MCF 10A (cell line): ENCODE measurements around the gene LSP1. TPM values are rescaled to one million over a fixed set of nuclear protein-coding genes. Genes with fewer than 3 reads are reported as not detected.

ENCODE experiments used
- BruUV-seq: library from RNA; stranded (reverse); fragments of 400-500 nt; replicated peaks from 2 replicates; lab custom pipeline; 2021; lab: Mats Ljungman, UMichigan
- CTCF ChIA-PET: fragments of 300-600 bp; sonication (Branson Sonifier 250); formaldehyde crosslinking; extraction: SDS; loops from one replicate; lab custom pipeline; 2021; ENCODE audit warnings: antibody characterized with exemption, inconsistent platforms; lab: Yijun Ruan, JAX
- POLR2A ChIA-PET: fragments of 300-600, 350-650 bp; sonication (Branson Sonifier 250); formaldehyde crosslinking; extraction: SDS; loops from one replicate; lab custom pipeline; 2020; ENCODE audit warnings: antibody characterized with exemption, inconsistent platforms; lab: Yijun Ruan, JAX
- DNase-seq: peaks from one replicate; pipeline ENCODE4 v3.0.0-alpha.2; 2018; ENCODE audit not compliant: unreplicated experiment
- H3K27ac Mint-ChIP-seq: one replicate; pipeline ENCODE4 v1.8.0; 2022; ENCODE audit warnings: mild to moderate bottlenecking, low read depth, mixed read lengths; ENCODE audit not compliant: unreplicated experiment
- H3K27me3 Mint-ChIP-seq: one replicate; pipeline ENCODE4 v1.8.0; 2022; ENCODE audit warnings: mixed read lengths; ENCODE audit not compliant: insufficient read depth, unreplicated experiment
- H3K36me3 Mint-ChIP-seq: one replicate; pipeline ENCODE4 v1.8.0; 2022; ENCODE audit warnings: mild to moderate bottlenecking, moderate library complexity, mixed read lengths; ENCODE audit not compliant: insufficient read depth, unreplicated experiment
- H3K4me1 Mint-ChIP-seq: one replicate; pipeline ENCODE4 v1.8.0; 2022; ENCODE audit warnings: mixed read lengths; ENCODE audit not compliant: insufficient read depth, unreplicated experiment
- H3K4me3 Mint-ChIP-seq: one replicate; pipeline ENCODE4 v1.8.0; 2022; ENCODE audit warnings: mild to moderate bottlenecking, moderate library complexity, mixed read lengths; ENCODE audit not compliant: unreplicated experiment
- H3K9me3 Mint-ChIP-seq: one replicate; pipeline ENCODE4 v1.8.0; 2022; ENCODE audit warnings: mixed read lengths; ENCODE audit not compliant: unreplicated experiment
- intact Hi-C: fragments of 100-400 bp; cut with micrococcal nuclease; formaldehyde crosslinking; loops from 2 replicates; pipeline ENCODE4 v1.14.1; 2022
- total RNA-seq: library from RNA; stranded (reverse); gene quantifications from 2 replicates; pipeline ENCODE4 v1.2.3, GENCODE V29; 2022
- TF ChIP-seq, protein P1 (sequence below): fragments of 200-600 bp; IDR thresholded peaks from one replicate; pipeline ENCODE4 v1.8.0; 2022; ENCODE audit warnings: antibody characterized with exemption, mild to moderate bottlenecking; ENCODE audit not compliant: unreplicated experiment

Gene LSP1
- total RNA-seq, 1 experiment from 2014 or later, result 3.7 TPM

DNA sequence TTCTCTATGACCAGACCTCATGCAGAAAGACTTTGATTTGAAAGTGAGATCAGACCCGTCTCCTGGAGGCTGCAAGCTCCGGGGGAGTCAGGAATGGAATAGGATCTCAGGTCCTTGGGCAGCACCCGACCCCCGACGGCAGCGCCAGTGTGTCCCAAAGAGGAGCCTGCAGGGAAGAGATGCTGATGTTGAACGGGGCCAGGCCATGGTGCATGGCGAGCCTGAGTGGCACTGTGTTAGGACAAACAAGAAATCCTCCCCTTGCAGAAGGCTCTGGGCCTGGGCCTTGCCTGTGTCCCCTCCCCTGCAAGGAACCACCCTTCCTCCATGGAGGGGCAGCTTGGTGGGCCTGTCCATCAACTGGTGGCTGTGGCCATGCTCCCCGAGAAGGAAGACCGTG is 38.2 kb upstream of the LSP1 start:
- ChIA-PET POLR2A (interaction anchor here (2.1 kb wide), 1 partner anchor 10 kb away, joined by 4 read pairs; no protein-coding TSS in a partner anchor), CTCF (no interaction called here)
- H3K4me3 Mint-ChIP-seq, result no peak overlapping the region
- H3K4me1 Mint-ChIP-seq, result no peaks in the 10 kb centered on the region
- DNase-seq, result no peak
- intact Hi-C loops, result no loop called here
- no peaks in the 10 kb centered on the region for H3K9me3 Mint-ChIP-seq
- no peaks in the 10 kb centered on the region for H3K36me3 Mint-ChIP-seq
- no peaks in the 10 kb centered on the region for H3K27me3 Mint-ChIP-seq
- TF ChIP-seq, protein P1, sequence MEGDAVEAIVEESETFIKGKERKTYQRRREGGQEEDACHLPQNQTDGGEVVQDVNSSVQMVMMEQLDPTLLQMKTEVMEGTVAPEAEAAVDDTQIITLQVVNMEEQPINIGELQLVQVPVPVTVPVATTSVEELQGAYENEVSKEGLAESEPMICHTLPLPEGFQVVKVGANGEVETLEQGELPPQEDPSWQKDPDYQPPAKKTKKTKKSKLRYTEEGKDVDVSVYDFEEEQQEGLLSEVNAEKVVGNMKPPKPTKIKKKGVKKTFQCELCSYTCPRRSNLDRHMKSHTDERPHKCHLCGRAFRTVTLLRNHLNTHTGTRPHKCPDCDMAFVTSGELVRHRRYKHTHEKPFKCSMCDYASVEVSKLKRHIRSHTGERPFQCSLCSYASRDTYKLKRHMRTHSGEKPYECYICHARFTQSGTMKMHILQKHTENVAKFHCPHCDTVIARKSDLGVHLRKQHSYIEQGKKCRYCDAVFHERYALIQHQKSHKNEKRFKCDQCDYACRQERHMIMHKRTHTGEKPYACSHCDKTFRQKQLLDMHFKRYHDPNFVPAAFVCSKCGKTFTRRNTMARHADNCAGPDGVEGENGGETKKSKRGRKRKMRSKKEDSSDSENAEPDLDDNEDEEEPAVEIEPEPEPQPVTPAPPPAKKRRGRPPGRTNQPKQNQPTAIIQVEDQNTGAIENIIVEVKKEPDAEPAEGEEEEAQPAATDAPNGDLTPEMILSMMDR, result no peak
- H3K27ac Mint-ChIP-seq, result no peak overlapping the region
- no TSS peak for BruUV-seq

DNA sequence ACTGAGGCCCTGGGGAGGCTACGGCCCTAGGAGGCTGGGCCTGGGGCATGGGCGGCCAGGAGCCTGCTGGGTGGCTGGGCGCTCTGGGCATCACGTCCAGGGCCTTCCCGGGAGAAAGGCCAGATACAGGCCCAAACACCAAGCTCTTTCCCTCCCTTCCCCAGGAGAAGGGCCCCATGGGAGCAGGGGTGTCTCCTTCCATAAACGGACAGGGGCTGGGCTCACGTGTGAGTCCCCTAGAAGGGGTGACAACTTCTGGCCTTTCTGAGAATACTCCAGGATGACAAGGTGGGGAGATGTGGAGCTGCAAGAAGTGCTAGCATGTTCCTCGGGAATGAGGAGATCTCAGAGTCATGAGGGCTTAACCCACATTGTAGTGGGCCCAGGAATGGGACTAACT is 37.6 kb upstream of the LSP1 start:
- BruUV-seq, result no TSS peak
- Mint-ChIP-seq H3K9me3 (no peaks in the 10 kb centered on the region), H3K4me1 (peaks cover 3% of the 10 kb centered on the region), H3K27me3 (no peaks in the 10 kb centered on the region), H3K4me3 (no peak overlapping the region), H3K27ac (no peak overlapping the region), H3K36me3 (no peaks in the 10 kb centered on the region)
- ChIA-PET POLR2A (interaction anchor here (2.1 kb wide), 1 partner anchor 10 kb away, joined by 4 read pairs; no protein-coding TSS in a partner anchor), CTCF (no interaction called here)
- DNase-seq, result no peak
- TF ChIP-seq, protein P1, result no peak
- intact Hi-C loops, result no loop called here

DNA sequence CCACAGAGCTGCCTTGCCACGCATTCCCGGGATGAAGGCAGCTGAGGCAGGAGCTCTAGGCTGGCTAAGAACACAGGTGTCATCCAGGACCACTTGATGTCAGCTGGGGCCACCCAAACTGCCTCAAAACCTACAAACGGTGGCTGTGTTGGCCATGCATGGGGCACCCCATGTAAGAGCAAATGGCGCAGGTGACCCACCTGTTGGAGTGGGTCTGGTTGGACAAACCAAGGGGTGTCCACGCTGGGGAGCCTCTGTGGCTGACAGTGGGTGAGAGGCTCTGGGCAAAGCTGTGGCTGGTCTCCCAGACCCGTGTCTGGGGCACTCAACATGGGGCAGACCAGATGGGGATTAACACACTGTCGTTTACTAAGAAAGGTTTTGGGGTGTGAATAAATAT is 37.1 kb upstream of the LSP1 start:
- Mint-ChIP-seq H3K4me1 (peaks cover 8% of the 10 kb centered on the region), H3K36me3 (no peaks in the 10 kb centered on the region), H3K27ac (no peak overlapping the region), H3K27me3 (no peaks in the 10 kb centered on the region), H3K4me3 (no peak overlapping the region), H3K9me3 (no peaks in the 10 kb centered on the region)
- ChIA-PET CTCF (no interaction called here), POLR2A (interaction anchor here (0.6 kb wide), 1 partner anchor 689 kb away, joined by 3 read pairs; no protein-coding TSS in a partner anchor)
- intact Hi-C loops, result no loop called here
- no TSS peak for BruUV-seq
- TF ChIP-seq, protein P1, result no peak
- DNase-seq, result no peak

DNA sequence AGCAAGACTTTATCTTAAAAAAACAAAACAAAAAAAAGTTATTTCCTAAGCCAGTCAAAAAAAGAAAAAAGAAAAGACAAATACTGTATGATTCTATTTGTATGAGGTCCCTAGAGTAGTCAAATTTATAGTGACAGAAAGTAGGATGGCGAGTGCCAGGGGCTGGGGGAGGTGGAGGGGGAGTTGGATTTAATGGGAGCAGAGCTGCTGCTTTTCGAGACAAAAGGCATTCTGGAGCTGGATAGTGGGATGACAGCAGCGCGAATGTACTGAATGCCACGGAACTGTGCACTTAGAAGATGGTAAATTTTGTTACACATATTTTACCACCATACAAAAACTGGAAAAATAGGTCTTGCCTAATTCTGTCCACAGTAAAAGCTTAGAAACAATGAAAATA is 35.9 kb upstream of the LSP1 start:
- peaks cover 12% of the 10 kb centered on the region for H3K9me3 Mint-ChIP-seq
- H3K27me3 Mint-ChIP-seq, result no peaks in the 10 kb centered on the region
- no peak overlapping the region for H3K27ac Mint-ChIP-seq
- intact Hi-C loops, result no loop called here
- TF ChIP-seq, protein P1, result no peak
- no peak overlapping the region for H3K4me3 Mint-ChIP-seq
- H3K4me1 Mint-ChIP-seq, result peaks cover 18% of the 10 kb centered on the region
- H3K36me3 Mint-ChIP-seq, result no peaks in the 10 kb centered on the region
- no TSS peak for BruUV-seq
- DNase-seq, result no peak
- CTCF ChIA-PET, result interaction anchor here (1.5 kb wide), 1 partner anchor 16 kb away, joined by 4 read pairs; no protein-coding TSS in a partner anchor
- POLR2A ChIA-PET, result interaction anchor here (0.9 to 1.5 kb wide), 3 partner anchors 9 to 45 kb away, joined by 3 to 5 read pairs (median 3); no protein-coding TSS in a partner anchor
